T-helper 1 cell (primary cell): Measurements from ENCODE around the gene SFMBT2.
A peak's percentile ranks its signal among the peaks of the same experiment; 100 is the strongest.
"Not testable (repeated sequence)": the region's sequence is repeated elsewhere in the genome, so short reads cannot be mapped to it uniquely, and the experiment has no call there.

ENCODE experiments used
- DNase-seq, 5 donors: peaks; one replicate each; pipeline ENCODE4 v3.0.0-alpha.2; 2012 to 2020

Gene SFMBT2

GRCh38 chr10:7317786-7318446 is 92.9 kb downstream of the SFMBT2 start:
- no peak for DNase-seq

GRCh38 chr10:7316839-7317238 is 94.0 kb downstream of the SFMBT2 start:
- no peak for DNase-seq

- no peak for DNase-seq
These were observed 94.9 kb downstream of the SFMBT2 start for GRCh38 chr10:7315906-7316305.

- peak in 1 of 5 donors; percentile 17 for DNase-seq
These were observed 96.7 kb downstream of the SFMBT2 start for GRCh38 chr10:7314170-7314569.

GRCh38 chr10:7312488-7312857 is 98.4 kb downstream of the SFMBT2 start:
- DNase-seq: no peak

GRCh38 chr10:7311850-7312487 is 98.9 kb downstream of the SFMBT2 start:
- not testable (repeated sequence) for DNase-seq

GRCh38 chr10:7311218-7311849 is 99.5 kb downstream of the SFMBT2 start:
- no peak for DNase-seq

GRCh38 chr10:7310076-7310475 is 100.8 kb downstream of the SFMBT2 start:
- no peak for DNase-seq

GRCh38 chr10:7308826-7309225 is 102.0 kb downstream of the SFMBT2 start:
- DNase-seq: no peak

GRCh38 chr10:7306616-7307015 is 104.2 kb downstream of the SFMBT2 start:
- no peak for DNase-seq

- DNase-seq: no peak
These were observed 104.7 kb downstream of the SFMBT2 start for GRCh38 chr10:7306147-7306546.

GRCh38 chr10:7305053-7305452 is 105.8 kb downstream of the SFMBT2 start:
- no peak for DNase-seq

- no peak for DNase-seq
These were observed 106.7 kb downstream of the SFMBT2 start for GRCh38 chr10:7304110-7304509.

- DNase-seq: no peak
These were observed 107.8 kb downstream of the SFMBT2 start for GRCh38 chr10:7302930-7303557.

- no peak for DNase-seq
These were observed 108.4 kb downstream of the SFMBT2 start for GRCh38 chr10:7302392-7302906.

GRCh38 chr10:7301006-7301778 is 109.6 kb downstream of the SFMBT2 start:
- no peak for DNase-seq

- DNase-seq: no peak
These were observed 110.4 kb downstream of the SFMBT2 start for GRCh38 chr10:7300384-7300971.

- DNase-seq: not testable (repeated sequence)
These were observed 111.1 kb downstream of the SFMBT2 start for GRCh38 chr10:7299601-7300325.

- DNase-seq: no peak
These were observed 112.3 kb downstream of the SFMBT2 start for GRCh38 chr10:7298495-7298894.

- DNase-seq: peak in 1 of 5 donors; percentile 17
These were observed 113.7 kb downstream of the SFMBT2 start for GRCh38 chr10:7297094-7297493.

GRCh38 chr10:7296648-7297047 is 114.2 kb downstream of the SFMBT2 start:
- DNase-seq: no peak

- no peak for DNase-seq
These were observed 114.8 kb downstream of the SFMBT2 start for GRCh38 chr10:7296076-7296475.
